Ovary (tissue), 9 donors: ENCODE data around the gene WDR93. TPM values are rescaled to one million over a fixed set of nuclear protein-coding genes. Genes with fewer than 3 reads are reported as not detected.

Source experiments
- DNase-seq, 5 donors: peaks; one replicate each; pipeline ENCODE4 v3.0.0-alpha.2; 2019 to 2020
- H3K27ac ChIP-seq, 2 donors: fragments of 200-600 bp; one replicate each; pipeline versions ENCODE4 v1.5.1 to v1.8.0; 2019 to 2022
- H3K27me3 ChIP-seq: fragments of 200-600 bp; one replicate; pipeline ENCODE4 v1.8.0; 2022
- H3K36me3 ChIP-seq: fragments of 200-600 bp; sonication (generic); one replicate; pipeline ENCODE4 v1.5.1; 2019
- H3K4me1 ChIP-seq: one replicate; pipeline ENCODE4 v1.8.1; 2013; ENCODE audit warnings: mild to moderate bottlenecking, moderate library complexity; ENCODE audit not compliant: insufficient read depth
- H3K4me3 ChIP-seq: fragments of 200-600 bp; sonication (generic); one replicate; pipeline ENCODE4 v1.5.1; 2017
- H3K9me3 ChIP-seq, 2 donors: fragments of 200-600 bp in 1 of 2; sonication (generic) in 1 of 2; one replicate each; pipeline versions ENCODE4 v1.5.1 to v1.8.1; 2013 to 2019; ENCODE audit warnings: mild to moderate bottlenecking in 1 of 2, moderate library complexity in 1 of 2
- EP300 ChIP-seq: sonication (generic); formaldehyde crosslinking; IDR thresholded peaks from one replicate; pipeline ENCODE4 v1.6.1; 2017; ENCODE audit warnings: antibody characterized with exemption
- POLR2A ChIP-seq: fragments of 450-650 bp; IDR thresholded peaks from one replicate; pipeline ENCODE4 v1.6.1; 2017; ENCODE audit warnings: antibody characterized with exemption, mild to moderate bottlenecking, moderate library complexity
- WGBS, 3 donors: extraction: QIAGEN DNeasy Blood & Tissue Kit in 1 of 3; methylation state at CpG; one replicate each; pipeline versions ENCODE4 v1.1.5 to v1.1.7; 2013 to 2017; 5-methylcytosine and 5-hydroxymethylcytosine counted together
- intact Hi-C, 4 donors: fragments of 100-400 bp; cut with DNase I; formaldehyde crosslinking; loops; one replicate each; pipeline versions ENCODE4 v1.11.0 to v1.15.1; 2022 to 2023
- polyA plus RNA-seq, 2 donors: library from polyadenylated mRNA; stranded (reverse); fragments of 200-250 nt in 1 of 2; fragments of 350-450 nt in 1 of 2; fragmentation: Illumina TruSeq in 1 of 2; extraction: RNeasy Lipid Tissue Mini Kit (QIAGEN cat#74804) in 1 of 2; gene quantifications; one replicate each; pipeline ENCODE4 v1.2.3, GENCODE V29; 2013 to 2014
- small RNA-seq: library from RNA; depleted of rRNA; stranded (forward); fragments of <200 nt; gene quantifications from one replicate; pipeline ENCODE3, GENCODE V24; 2016
- total RNA-seq, 7 donors: library from RNA; depleted of rRNA in 2 of 7; stranded (reverse); fragments of >200 nt in 2 of 7; fragmentation: NEBNext Ultra II Directional in 3 of 7; extraction: Animal tissue kit (Norgen Biotek cat#: 25700) in 3 of 7; gene quantifications; one replicate each; pipeline versions ENCODE4 v1.1.0 to v1.2.4, GENCODE V29; 2016 to 2023
- TF ChIP-seq, protein P1 (sequence below), 3 donors: fragments of 450-650 bp in 2 of 3; fragments of 200-600 bp in 1 of 3; IDR thresholded peaks; one replicate each; pipeline versions ENCODE4 v1.5.1 to v1.8.0; 2016 to 2022; ENCODE audit warnings: antibody characterized with exemption in 3 of 3, mild to moderate bottlenecking in 1 of 3
- donor health status: DM: no; HTN: no; CAD: no; lungs with moderate emphysema.
- donor health status: DM: no; HTN: no; CAD: no.
- donor health status: Bipolar disorder and iron deficiency.
- donor health status: DM: yes; HTN: yes; CAD: no.
- donor health status: DM: no; HTN: no; CAD: no.
- donor health status: DM: yes; HTN: yes; CAD: no.

The WDR93 gene
- total and polyA plus RNA-seq, 9 donors = 0.23 to 3.2 (median 0.46) TPM; not detected in 1

DNA sequence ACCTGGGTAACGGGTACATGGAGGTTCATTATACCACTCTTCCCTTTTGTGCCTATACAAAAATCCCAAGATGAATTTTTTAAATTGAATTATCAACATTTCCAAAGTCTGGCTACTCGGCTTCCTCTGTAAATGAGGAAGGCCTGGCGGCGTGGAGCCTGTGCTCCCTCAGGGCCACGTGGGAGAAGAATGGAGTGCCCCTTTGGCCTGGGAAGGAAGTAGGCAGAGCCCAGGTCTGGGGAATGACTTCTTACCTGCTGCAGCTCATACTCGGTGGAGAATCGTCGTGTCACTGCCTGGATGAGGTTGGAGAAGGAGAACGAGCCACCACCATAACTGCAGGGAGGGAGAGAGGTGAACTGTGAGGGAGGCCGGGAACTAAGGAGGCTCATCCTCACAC lies 99.6 kb downstream of the WDR93 start:
- Histone ChIP-seq H3K27ac (no peak overlapping the region), H3K4me1 (no peaks in the 10 kb centered on the region), H3K36me3 (no peaks in the 10 kb centered on the region), H3K27me3 (no peaks in the 10 kb centered on the region), H3K4me3 (no peak overlapping the region), H3K9me3 (no peaks in the 10 kb centered on the region)
- 75 to 79% (median 78%) methylated on average over 10 of the region's 10 CpGs for WGBS, 3 donors
- DNase-seq = no peak
- TF ChIP-seq POLR2A (no peak), EP300 (no peak)
- TF ChIP-seq, protein P1, sequence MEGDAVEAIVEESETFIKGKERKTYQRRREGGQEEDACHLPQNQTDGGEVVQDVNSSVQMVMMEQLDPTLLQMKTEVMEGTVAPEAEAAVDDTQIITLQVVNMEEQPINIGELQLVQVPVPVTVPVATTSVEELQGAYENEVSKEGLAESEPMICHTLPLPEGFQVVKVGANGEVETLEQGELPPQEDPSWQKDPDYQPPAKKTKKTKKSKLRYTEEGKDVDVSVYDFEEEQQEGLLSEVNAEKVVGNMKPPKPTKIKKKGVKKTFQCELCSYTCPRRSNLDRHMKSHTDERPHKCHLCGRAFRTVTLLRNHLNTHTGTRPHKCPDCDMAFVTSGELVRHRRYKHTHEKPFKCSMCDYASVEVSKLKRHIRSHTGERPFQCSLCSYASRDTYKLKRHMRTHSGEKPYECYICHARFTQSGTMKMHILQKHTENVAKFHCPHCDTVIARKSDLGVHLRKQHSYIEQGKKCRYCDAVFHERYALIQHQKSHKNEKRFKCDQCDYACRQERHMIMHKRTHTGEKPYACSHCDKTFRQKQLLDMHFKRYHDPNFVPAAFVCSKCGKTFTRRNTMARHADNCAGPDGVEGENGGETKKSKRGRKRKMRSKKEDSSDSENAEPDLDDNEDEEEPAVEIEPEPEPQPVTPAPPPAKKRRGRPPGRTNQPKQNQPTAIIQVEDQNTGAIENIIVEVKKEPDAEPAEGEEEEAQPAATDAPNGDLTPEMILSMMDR (IDR thresholded peaks at IDR 0.05) = no peak
- intact Hi-C loops = no loop called here

GRCh38 chr15:89790661-89791060 lies 100.0 kb downstream of the WDR93 start:
- DNase-seq = no peak
- Histone ChIP-seq H3K9me3 (no peaks in the 10 kb centered on the region), H3K4me3 (no peak overlapping the region), H3K27me3 (no peaks in the 10 kb centered on the region), H3K27ac (no peak overlapping the region), H3K36me3 (no peaks in the 10 kb centered on the region), H3K4me1 (no peaks in the 10 kb centered on the region)
- 76 to 86% (median 84%) methylated on average over 16 of the region's 16 CpGs for WGBS, 3 donors
- TF ChIP-seq, protein P1 (IDR thresholded peaks at IDR 0.05) = no peak
- TF ChIP-seq EP300 = no peak
- TF ChIP-seq POLR2A = no peak
- intact Hi-C loops = no loop called here

DNA sequence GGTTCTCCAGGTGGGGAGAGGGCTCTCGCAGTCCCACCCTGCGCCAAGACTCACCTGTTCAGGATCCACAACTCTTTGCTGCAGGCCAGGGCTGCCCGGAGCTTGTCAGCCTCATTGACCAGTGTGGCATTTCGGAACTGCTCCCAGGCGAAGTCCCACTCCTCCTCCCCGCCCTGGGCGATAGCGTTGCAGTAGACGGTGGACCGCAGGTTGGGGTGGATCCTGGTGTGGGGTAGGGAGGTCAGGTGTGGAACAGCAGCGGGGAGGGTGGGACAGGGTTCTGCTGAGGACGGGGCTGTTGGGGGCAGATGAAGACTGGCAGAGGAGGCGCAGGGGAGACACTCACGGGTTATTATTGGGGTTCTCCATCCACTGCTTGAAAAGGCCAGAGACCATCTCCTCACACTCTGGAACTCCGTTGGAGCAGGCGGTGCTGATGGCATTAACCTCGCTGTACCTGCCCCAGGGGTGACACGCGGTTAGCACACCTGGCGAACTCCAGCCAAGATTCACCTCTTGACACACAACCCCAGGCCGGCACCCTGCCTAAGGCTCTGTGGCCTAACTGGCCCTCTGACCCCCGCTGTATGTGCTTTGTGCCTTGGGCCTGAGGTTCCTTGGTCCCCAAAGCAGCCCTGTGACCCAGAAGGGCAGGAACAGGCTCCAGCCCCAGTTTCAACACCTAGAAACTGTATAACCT lies 101.6 kb downstream of the WDR93 start:
- Histone ChIP-seq H3K4me1 (no peaks in the 10 kb centered on the region), H3K9me3 (no peaks in the 10 kb centered on the region), H3K36me3 (no peaks in the 10 kb centered on the region), H3K27ac (no peak overlapping the region), H3K4me3 (no peak overlapping the region), H3K27me3 (no peaks in the 10 kb centered on the region)
- TF ChIP-seq EP300 (no peak), POLR2A (no peak)
- TF ChIP-seq, protein P1 (IDR thresholded peaks at IDR 0.05) = no peak
- no peak for DNase-seq
- intact Hi-C loops = no loop called here
- 90 to 95% (median 91%) methylated on average over 22 of the region's 22 CpGs for WGBS, 3 donors

Small RNA genes lying within 50 kb of the gene (small RNA-seq; reads per million reads assigned to genes)
- not detected for gene RNU6-132P

Other genes with a start within 250 kb of the WDR93 start
- under 1 TPM in 2 of 7 donors, not detected in 5; 0.23 to 0.67 TPM for gene RHCG, start 194.2 kb upstream of the WDR93 start, total RNA-seq
- gene RHCG, start 194.2 kb upstream of the WDR93 start, polyA plus RNA-seq = not detected
- under 1 TPM; 0.08 to 0.32 (median 0.15) TPM for gene TICRR, start 115.3 kb upstream of the WDR93 start, total RNA-seq
- gene TICRR, start 115.3 kb upstream of the WDR93 start, polyA plus RNA-seq = under 1 TPM; 0.25 to 0.31 TPM
- gene KIF7, start 35.3 kb upstream of the WDR93 start, total RNA-seq = 10 to 100 TPM in 6 of 7 donors, 1 to 10 TPM in 1; 4.3 to 16.3 (median 12.8) TPM
- gene KIF7, start 35.3 kb upstream of the WDR93 start, polyA plus RNA-seq = 1 to 10 TPM; 1.5 to 9.0 TPM
- 1 to 10 TPM in 5 of 7 donors, under 1 TPM in 2; 0.82 to 4.6 (median 1.0) TPM for gene PLIN1, start 11.4 kb upstream of the WDR93 start, total RNA-seq
- 1 to 10 TPM; 1.2 to 5.4 TPM for gene PLIN1, start 11.4 kb upstream of the WDR93 start, polyA plus RNA-seq
- 10 to 100 TPM; 10.9 to 17.6 (median 12.3) TPM for gene PEX11A, start 57 bp upstream of the WDR93 start, total RNA-seq
- 10 to 100 TPM; 12.6 to 15.0 TPM for gene PEX11A, start 57 bp upstream of the WDR93 start, polyA plus RNA-seq
- gene MESP1, start 60.4 kb downstream of the WDR93 start, total RNA-seq = 1 to 10 TPM in 4 of 7 donors, under 1 TPM in 3; 0.20 to 1.3 (median 1.1) TPM
- under 1 TPM in 1 of 2 donors, not detected in 1; 0.33 TPM for gene MESP1, start 60.4 kb downstream of the WDR93 start, polyA plus RNA-seq
- not detected for gene MESP2, start 85.5 kb downstream of the WDR93 start, total RNA-seq
- under 1 TPM in 1 of 2 donors, not detected in 1; 0.19 TPM for gene MESP2, start 85.5 kb downstream of the WDR93 start, polyA plus RNA-seq
- gene ANPEP, start 124.0 kb downstream of the WDR93 start, total RNA-seq = 10 to 100 TPM in 1 of 7 donors, 1 to 10 TPM in 4, under 1 TPM in 2; 0.30 to 10.0 (median 3.3) TPM
- 10 to 100 TPM in 1 of 2 donors, 1 to 10 TPM in 1; 4.7 to 13.0 TPM for gene ANPEP, start 124.0 kb downstream of the WDR93 start, polyA plus RNA-seq
- gene AP3S2, start 203.2 kb downstream of the WDR93 start, total RNA-seq = 10 to 100 TPM; 15.3 to 40.2 (median 30.7) TPM
- gene AP3S2, start 203.2 kb downstream of the WDR93 start, polyA plus RNA-seq = 10 to 100 TPM; 17.5 to 57.1 TPM
- gene ARPIN, start 222.1 kb downstream of the WDR93 start, total RNA-seq = 10 to 100 TPM; 14.2 to 36.5 (median 30.8) TPM
- gene ARPIN, start 222.1 kb downstream of the WDR93 start, polyA plus RNA-seq = 10 to 100 TPM; 17.0 to 28.3 TPM